ENCODE data around the gene ACTR8.
A peak's percentile ranks its signal among the peaks of the same experiment; 100 is the strongest.

ACTR8 gene

GRCh38 chr3:53849916-53850315, 32.0 kb downstream of the ACTR8 start:
- Histone ChIP-seq H3K9me3 (ENCODE audit: severe bottlenecking) (peaks cover 4% of the 10 kb centered on the region), H3K27ac (no peak overlapping the region), H3K4me3 (ENCODE audit: low read depth, low read length) (no peak overlapping the region), H3K36me3 (no peaks in the 10 kb centered on the region), H3K27me3 (ENCODE audit: insufficient read depth, low read depth, severe bottlenecking) (no peaks in the 10 kb centered on the region)
- TF ChIP-seq, protein P1, sequence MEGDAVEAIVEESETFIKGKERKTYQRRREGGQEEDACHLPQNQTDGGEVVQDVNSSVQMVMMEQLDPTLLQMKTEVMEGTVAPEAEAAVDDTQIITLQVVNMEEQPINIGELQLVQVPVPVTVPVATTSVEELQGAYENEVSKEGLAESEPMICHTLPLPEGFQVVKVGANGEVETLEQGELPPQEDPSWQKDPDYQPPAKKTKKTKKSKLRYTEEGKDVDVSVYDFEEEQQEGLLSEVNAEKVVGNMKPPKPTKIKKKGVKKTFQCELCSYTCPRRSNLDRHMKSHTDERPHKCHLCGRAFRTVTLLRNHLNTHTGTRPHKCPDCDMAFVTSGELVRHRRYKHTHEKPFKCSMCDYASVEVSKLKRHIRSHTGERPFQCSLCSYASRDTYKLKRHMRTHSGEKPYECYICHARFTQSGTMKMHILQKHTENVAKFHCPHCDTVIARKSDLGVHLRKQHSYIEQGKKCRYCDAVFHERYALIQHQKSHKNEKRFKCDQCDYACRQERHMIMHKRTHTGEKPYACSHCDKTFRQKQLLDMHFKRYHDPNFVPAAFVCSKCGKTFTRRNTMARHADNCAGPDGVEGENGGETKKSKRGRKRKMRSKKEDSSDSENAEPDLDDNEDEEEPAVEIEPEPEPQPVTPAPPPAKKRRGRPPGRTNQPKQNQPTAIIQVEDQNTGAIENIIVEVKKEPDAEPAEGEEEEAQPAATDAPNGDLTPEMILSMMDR (IDR thresholded peaks at IDR 0.05; ENCODE audit: low read depth, low read length), result no peak
- no peak for DNase-seq

GRCh38 chr3:53846851-53847155, 35.1 kb downstream of the ACTR8 start:
- H3K27ac ChIP-seq, result no peak overlapping the region
- TF ChIP-seq, protein P1 (IDR thresholded peaks at IDR 0.05; ENCODE audit: low read depth, low read length), result no peak
- DNase-seq, result no peak
- H3K4me3 ChIP-seq (ENCODE audit: low read depth, low read length), result no peak overlapping the region
- no peaks in the 10 kb centered on the region for H3K27me3 ChIP-seq (ENCODE audit: insufficient read depth, low read depth, severe bottlenecking)
- no peaks in the 10 kb centered on the region for H3K36me3 ChIP-seq
- H3K9me3 ChIP-seq (ENCODE audit: severe bottlenecking), result peaks cover 4% of the 10 kb centered on the region

DNA sequence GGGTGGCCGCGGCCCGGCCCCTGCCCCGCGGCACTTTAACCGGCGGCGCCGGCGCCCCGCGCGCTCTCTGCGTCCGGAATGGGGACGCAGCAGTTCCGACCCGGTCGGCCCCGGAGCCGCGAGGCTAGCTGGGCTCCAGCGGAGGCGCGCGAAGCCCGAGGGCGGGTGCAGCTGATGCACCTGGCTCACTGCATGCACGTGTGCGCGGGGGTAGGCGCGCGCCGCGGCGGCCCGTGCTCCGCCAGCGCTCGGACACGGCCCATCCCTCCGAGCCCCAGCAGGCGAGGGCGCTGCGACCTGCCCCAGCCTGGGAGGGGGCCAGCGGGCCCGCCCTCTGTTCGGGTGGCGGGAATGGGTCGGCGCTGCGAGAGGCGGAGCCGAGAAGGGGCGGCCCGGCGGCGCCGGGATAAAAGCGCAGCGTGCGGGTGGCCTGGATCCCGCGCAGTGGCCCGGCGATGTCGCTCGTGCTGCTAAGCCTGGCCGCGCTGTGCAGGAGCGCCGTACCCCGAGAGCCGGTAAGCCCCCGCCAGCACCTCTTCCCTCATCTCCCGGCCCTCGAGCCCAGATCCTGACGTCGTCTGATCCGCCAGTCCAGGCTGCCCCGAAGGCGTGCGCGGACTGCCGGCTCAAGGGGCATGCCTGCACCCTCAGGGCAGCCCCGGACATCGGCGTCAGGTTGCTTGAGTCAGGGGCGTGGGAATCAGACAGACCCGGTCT, 35.7 kb downstream of the ACTR8 start, which contains the start of the genes CHDH and IL17RB:
Gene CHDH (minus strand): TSS at position 286 of the 717 bp plus-strand sequence. CDS start 22,411 bp downstream, outside the sequence.
Gene IL17RB (plus strand): TSS at position 435 of the 717 bp plus-strand sequence. CDS start 21 bp downstream, at position 456.
- no peak within 1 kb of the TSS for H3K27ac ChIP-seq
- H3K4me3 ChIP-seq (ENCODE audit: low read depth, low read length), result peak within 1 kb of the TSS; percentile 49
- DNase-seq, result peak; percentile 63
- peaks cover 4% of the 10 kb centered on the region for H3K9me3 ChIP-seq (ENCODE audit: severe bottlenecking)
- TF ChIP-seq, protein P1 (IDR thresholded peaks at IDR 0.05; ENCODE audit: low read depth, low read length), result 0 out of 2 replicates have a peak, but pooled peaks have one; percentile 16
- no peaks in the 10 kb centered on the region for H3K27me3 ChIP-seq (ENCODE audit: insufficient read depth, low read depth, severe bottlenecking)
- H3K36me3 ChIP-seq, result no peaks in the 10 kb centered on the region

DNA sequence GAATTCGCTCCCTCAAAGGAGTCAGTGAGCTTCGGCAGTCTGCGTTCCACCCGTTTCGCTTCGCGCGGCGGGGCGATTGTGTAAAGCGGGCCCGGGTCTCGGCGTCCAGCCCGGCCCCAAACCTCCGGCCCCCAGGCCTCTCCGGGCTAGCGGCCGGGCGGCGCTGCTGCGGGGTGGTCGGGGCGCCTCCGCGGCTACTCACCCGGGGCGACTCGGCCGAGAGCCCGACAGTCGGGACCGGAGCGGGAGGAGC, 36.1 kb downstream of the ACTR8 start:
- Histone ChIP-seq H3K4me3 (ENCODE audit: low read depth, low read length) (peak overlapping the region; percentile 49), H3K9me3 (ENCODE audit: severe bottlenecking) (peaks cover 4% of the 10 kb centered on the region), H3K27ac (no peak overlapping the region), H3K27me3 (ENCODE audit: insufficient read depth, low read depth, severe bottlenecking) (no peaks in the 10 kb centered on the region), H3K36me3 (no peaks in the 10 kb centered on the region)
- TF ChIP-seq, protein P1 (IDR thresholded peaks at IDR 0.05; ENCODE audit: low read depth, low read length), result no peak
- DNase-seq, result no peak

DNA sequence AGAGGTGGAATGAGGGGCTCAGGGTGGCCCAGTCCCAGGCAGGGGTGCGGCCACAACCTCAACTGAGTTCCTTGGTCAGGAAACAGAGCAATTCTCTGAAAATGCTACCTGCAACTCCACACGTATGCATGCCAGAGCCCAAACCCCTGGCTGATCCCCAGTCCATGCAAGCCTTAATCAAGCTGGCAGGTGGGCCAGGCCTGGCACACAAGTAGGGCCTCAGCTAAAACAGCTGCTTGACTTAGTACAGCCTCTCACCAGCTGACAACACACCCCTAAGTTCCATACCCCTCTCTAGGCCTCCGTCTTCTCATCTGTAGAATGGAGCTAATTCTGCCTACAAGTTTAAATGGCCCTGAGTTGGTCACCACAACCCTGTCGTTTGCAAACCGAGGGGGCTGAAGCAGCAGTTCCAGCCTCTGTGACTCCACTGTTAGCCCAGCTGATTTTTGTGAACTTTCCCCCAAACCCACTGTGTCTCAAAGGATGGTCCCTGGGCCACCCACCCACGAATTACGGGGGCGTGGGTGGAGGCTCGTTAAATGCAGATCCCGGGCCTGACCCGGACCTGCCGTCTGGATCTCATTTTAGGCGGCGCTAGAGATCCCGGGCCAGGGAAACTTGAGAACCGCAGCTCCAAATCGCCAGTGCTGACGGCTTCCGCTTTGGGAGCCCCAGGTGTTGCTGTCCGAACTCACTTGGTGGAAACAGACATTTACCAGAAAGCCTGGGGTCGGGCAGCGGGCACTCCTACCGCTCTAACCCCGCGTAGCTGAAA, 36.7 kb downstream of the ACTR8 start:
- Histone ChIP-seq H3K9me3 (ENCODE audit: severe bottlenecking) (peaks cover 4% of the 10 kb centered on the region), H3K36me3 (no peaks in the 10 kb centered on the region), H3K4me3 (ENCODE audit: low read depth, low read length) (peak overlapping the region; percentile 49), H3K27me3 (ENCODE audit: insufficient read depth, low read depth, severe bottlenecking) (no peaks in the 10 kb centered on the region), H3K27ac (no peak overlapping the region)
- peak; percentile 39 for DNase-seq
- TF ChIP-seq, protein P1 (IDR thresholded peaks at IDR 0.05; ENCODE audit: low read depth, low read length), result 0 out of 2 replicates have a peak, but pooled peaks have one; percentile 21

Data from WERI-Rb-1 (cell line).